HEK293 (cell line): ENCODE measurements around the gene BCR.

Experiments
- CTCF ChIA-PET: fragments of 350-600 bp; formaldehyde crosslinking; extraction: SDS; loops from one replicate; lab custom pipeline; 2021; ENCODE audit warnings: antibody characterized with exemption; lab: Yijun Ruan, JAX
- POLR2A ChIA-PET: fragments of 300-600 bp; formaldehyde crosslinking; extraction: SDS; loops from one replicate; lab custom pipeline; 2020; ENCODE audit warnings: antibody characterized with exemption, inconsistent platforms; lab: Yijun Ruan, JAX
- H3K27ac ChIP-seq: fragments of 200-500 bp; sonication (Bioruptor generic); 2 replicates; pipeline ENCODE4 v1.5.1; 2014; ENCODE audit warnings: low read depth, low read length, control low read depth, inconsistent platforms; ENCODE audit errors: extremely low read depth
- H3K36me3 ChIP-seq, 2 experiments: fragments of 200-500 bp in 1 of 2; sonication (Bioruptor generic) in 1 of 2; 1 replicate in 1 of 2; 2 replicates in 1 of 2; pipeline ENCODE4 v1.5.1; 2014 to 2017; ENCODE audit warnings: inconsistent platforms in 2 of 2, low read length in 2 of 2; ENCODE audit not compliant: control insufficient read depth in 2 of 2, insufficient read depth in 1 of 2
- H3K4me1 ChIP-seq: fragments of 200-500 bp; sonication (Bioruptor generic); 2 replicates; pipeline ENCODE4 v1.5.1; 2014; ENCODE audit warnings: mild to moderate bottlenecking, low read length, inconsistent platforms; ENCODE audit not compliant: control insufficient read depth, insufficient read depth
- H3K4me3 ChIP-seq: 2 replicates; pipeline ENCODE4 v1.5.1; 2011; ENCODE audit warnings: low read depth, mild to moderate bottlenecking, control low read depth, low read length, moderate library complexity
- H3K9me3 ChIP-seq: fragments of 200-500 bp; sonication (Bioruptor generic); 2 replicates; pipeline ENCODE4 v1.5.1; 2014; ENCODE audit warnings: low read depth, low read length, inconsistent platforms; ENCODE audit not compliant: control insufficient read depth, insufficient read depth
- RBAK ChIP-seq: fragments of 450-650 bp; formaldehyde crosslinking; IDR thresholded peaks from 2 replicates; pipeline ENCODE4 v1.5.1; 2016; ENCODE audit warnings: missing biosample characterization, missing genetic modification characterization
- ZFHX2 ChIP-seq: fragments of 450-650 bp; formaldehyde crosslinking; conservative IDR thresholded peaks from 2 replicates; pipeline ENCODE4 v1.5.1; 2016; ENCODE audit warnings: missing biosample characterization, missing genetic modification characterization
- ZNF157 ChIP-seq: fragments of 450-650 bp; formaldehyde crosslinking; IDR thresholded peaks from 2 replicates; pipeline ENCODE4 v1.5.1; 2016; ENCODE audit warnings: missing biosample characterization, missing genetic modification characterization
- ZNF292 ChIP-seq: fragments of 450-650 bp; formaldehyde crosslinking; IDR thresholded peaks from 2 replicates; pipeline ENCODE4 v1.5.1; 2016; ENCODE audit warnings: low read depth, missing biosample characterization, missing genetic modification characterization, borderline replicate concordance
- ZNF335 ChIP-seq: fragments of 450-650 bp; formaldehyde crosslinking; conservative IDR thresholded peaks from 2 replicates; pipeline ENCODE4 v1.5.1; 2016; ENCODE audit warnings: missing biosample characterization, missing genetic modification characterization
- ZNF416 ChIP-seq: fragments of 450-650 bp; formaldehyde crosslinking; IDR thresholded peaks from 2 replicates; pipeline ENCODE4 v1.5.1; 2016; ENCODE audit warnings: missing biosample characterization, missing genetic modification characterization
- ZNF473 ChIP-seq: fragments of 450-650 bp; formaldehyde crosslinking; IDR thresholded peaks from 2 replicates; pipeline ENCODE4 v1.5.1; 2017; ENCODE audit warnings: missing biosample characterization, missing genetic modification characterization
- ZNF555 ChIP-seq: fragments of 450-650 bp; formaldehyde crosslinking; conservative IDR thresholded peaks from 2 replicates; pipeline ENCODE4 v1.5.1; 2017; ENCODE audit warnings: missing biosample characterization, mild to moderate bottlenecking, missing genetic modification characterization, inconsistent platforms
- ZNF580 ChIP-seq: fragments of 450-650 bp; formaldehyde crosslinking; IDR thresholded peaks from 2 replicates; pipeline ENCODE4 v1.5.1; 2016; ENCODE audit warnings: missing biosample characterization, missing genetic modification characterization
- ZNF626 ChIP-seq: fragments of 450-650 bp; sonication (Bioruptor Pico); formaldehyde crosslinking; IDR thresholded peaks from 2 replicates; pipeline ENCODE4 v1.5.1; 2018; ENCODE audit warnings: missing biosample characterization, missing genetic modification characterization, inconsistent platforms
- ZNF654 ChIP-seq: fragments of 450-650 bp; formaldehyde crosslinking; IDR thresholded peaks from 2 replicates; pipeline ENCODE4 v1.5.1; 2016; ENCODE audit warnings: low read depth, missing biosample characterization, missing genetic modification characterization
- ZNF777 ChIP-seq: fragments of 450-650 bp; formaldehyde crosslinking; IDR thresholded peaks from 2 replicates; pipeline ENCODE4 v1.5.1; 2017; ENCODE audit warnings: missing biosample characterization, missing genetic modification characterization, borderline replicate concordance
- ZSCAN18 ChIP-seq: fragments of 450-650 bp; formaldehyde crosslinking; IDR thresholded peaks from 2 replicates; pipeline ENCODE4 v1.5.1; 2016; ENCODE audit warnings: missing biosample characterization, missing genetic modification characterization
- TF ChIP-seq, protein P1 (sequence below): fragments of 450-650 bp; formaldehyde crosslinking; IDR thresholded peaks from 2 replicates; pipeline ENCODE4; 2016; ENCODE audit warnings: missing biosample characterization, missing genetic modification characterization
- TF ChIP-seq, protein P2 (sequence below): fragments of 450-650 bp; formaldehyde crosslinking; IDR thresholded peaks from 2 replicates; pipeline ENCODE4 v1.5.1; 2016; ENCODE audit warnings: missing biosample characterization, missing genetic modification characterization

The BCR gene

DNA sequence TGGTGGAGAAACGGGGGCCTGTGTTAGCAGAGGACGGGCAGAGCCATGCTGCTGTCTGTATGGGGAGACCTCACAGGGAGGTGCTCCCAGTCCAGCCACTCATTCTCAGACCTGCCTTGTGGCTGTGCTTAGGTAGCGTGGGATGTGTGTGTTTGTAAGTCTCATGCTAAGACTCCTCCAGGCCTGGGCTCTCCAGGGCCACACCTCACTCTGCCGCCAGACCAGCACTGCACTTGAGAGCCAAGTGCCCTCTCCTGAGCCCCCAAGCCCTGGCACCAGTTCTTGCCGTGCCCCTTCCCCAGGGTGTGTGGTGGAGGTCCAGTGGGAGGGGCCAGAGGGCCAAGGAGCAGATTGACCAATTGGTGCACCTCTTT is 108.8 kb downstream of the BCR start:
- Histone ChIP-seq H3K27ac (no peak overlapping the region), H3K4me3 (no peak overlapping the region), H3K4me1 (no peaks in the 10 kb centered on the region), H3K9me3 (no peaks in the 10 kb centered on the region), H3K36me3 (peaks cover 10 to 97% of the 10 kb centered on the region in 2 experiments; a peak in 2 of 3 replicates)
- TF ChIP-seq, protein P1, sequence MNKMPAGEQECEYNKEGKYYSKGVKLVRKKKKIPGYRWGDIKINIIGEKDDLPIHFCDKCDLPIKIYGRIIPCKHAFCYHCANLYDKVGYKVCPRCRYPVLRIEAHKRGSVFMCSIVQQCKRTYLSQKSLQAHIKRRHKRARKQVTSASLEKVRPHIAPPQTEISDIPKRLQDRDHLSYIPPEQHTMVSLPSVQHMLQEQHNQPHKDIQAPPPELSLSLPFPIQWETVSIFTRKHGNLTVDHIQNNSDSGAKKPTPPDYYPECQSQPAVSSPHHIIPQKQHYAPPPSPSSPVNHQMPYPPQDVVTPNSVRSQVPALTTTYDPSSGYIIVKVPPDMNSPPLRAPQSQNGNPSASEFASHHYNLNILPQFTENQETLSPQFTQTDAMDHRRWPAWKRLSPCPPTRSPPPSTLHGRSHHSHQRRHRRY: no peak
- TF ChIP-seq ZNF777 (tag by site-specific recombination): no peak
- TF ChIP-seq ZNF335 (tag by site-specific recombination): no peak
- TF ChIP-seq ZSCAN18 (tag by site-specific recombination): no peak
- no peak for TF ChIP-seq ZNF555 (tag by site-specific recombination)
- no peak for TF ChIP-seq ZNF580
- no peak for TF ChIP-seq ZNF626
- no peak for TF ChIP-seq ZNF157
- TF ChIP-seq ZNF416: no peak
- no peak for TF ChIP-seq ZNF473
- POLR2A ChIA-PET: no interaction called here
- CTCF ChIA-PET: interaction anchor here (0.5 to 4.1 kb wide), 15 partner anchors 12 to 348 kb away, joined by 3 to 28 read pairs (median 6); no protein-coding TSS in a partner anchor

DNA sequence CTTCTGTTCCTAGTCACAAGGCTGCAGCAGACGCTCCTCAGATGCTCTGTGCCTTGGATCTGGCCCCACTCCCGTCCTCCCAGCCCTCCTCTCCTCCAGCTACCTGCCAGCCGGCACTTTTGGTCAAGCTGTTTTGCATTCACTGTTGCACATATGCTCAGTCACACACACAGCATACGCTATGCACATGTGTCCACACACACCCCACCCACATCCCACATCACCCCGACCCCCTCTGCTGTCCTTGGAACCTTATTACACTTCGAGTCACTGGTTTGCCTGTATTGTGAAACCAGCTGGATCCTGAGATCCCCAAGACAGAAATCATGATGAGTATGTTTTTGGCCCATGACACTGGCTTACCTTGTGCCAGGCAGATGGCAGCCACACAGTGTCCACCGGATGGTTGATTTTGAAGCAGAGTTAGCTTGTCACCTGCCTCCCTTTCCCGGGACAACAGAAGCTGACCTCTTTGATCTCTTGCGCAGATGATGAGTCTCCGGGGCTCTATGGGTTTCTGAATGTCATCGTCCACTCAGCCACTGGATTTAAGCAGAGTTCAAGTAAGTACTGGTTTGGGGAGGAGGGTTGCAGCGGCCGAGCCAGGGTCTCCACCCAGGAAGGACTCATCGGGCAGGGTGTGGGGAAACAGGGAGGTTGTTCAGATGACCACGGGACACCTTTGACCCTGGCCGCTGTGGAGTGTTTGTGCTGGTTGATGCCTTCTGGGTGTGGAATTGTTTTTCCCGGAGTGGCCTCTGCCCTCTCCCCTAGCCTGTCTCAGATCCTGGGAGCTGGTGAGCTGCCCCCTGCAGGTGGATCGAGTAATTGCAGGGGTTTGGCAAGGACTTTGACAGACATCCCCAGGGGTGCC is 109.8 kb downstream of the BCR start:
- H3K4me1 ChIP-seq: no peaks in the 10 kb centered on the region
- CTCF ChIA-PET: interaction anchor here (0.6 to 4.1 kb wide), 30 partner anchors 8 to 349 kb away, joined by 3 to 28 read pairs (median 4); partner anchors contain the start of gene BCR
- H3K27ac ChIP-seq: no peak overlapping the region
- H3K4me3 ChIP-seq: no peak overlapping the region
- peaks cover 15 to 97% of the 10 kb centered on the region in 2 experiments; a peak in 2 of 3 replicates for H3K36me3 ChIP-seq
- no peaks in the 10 kb centered on the region for H3K9me3 ChIP-seq
- POLR2A ChIA-PET: no interaction called here
- TF ChIP-seq, protein P2, sequence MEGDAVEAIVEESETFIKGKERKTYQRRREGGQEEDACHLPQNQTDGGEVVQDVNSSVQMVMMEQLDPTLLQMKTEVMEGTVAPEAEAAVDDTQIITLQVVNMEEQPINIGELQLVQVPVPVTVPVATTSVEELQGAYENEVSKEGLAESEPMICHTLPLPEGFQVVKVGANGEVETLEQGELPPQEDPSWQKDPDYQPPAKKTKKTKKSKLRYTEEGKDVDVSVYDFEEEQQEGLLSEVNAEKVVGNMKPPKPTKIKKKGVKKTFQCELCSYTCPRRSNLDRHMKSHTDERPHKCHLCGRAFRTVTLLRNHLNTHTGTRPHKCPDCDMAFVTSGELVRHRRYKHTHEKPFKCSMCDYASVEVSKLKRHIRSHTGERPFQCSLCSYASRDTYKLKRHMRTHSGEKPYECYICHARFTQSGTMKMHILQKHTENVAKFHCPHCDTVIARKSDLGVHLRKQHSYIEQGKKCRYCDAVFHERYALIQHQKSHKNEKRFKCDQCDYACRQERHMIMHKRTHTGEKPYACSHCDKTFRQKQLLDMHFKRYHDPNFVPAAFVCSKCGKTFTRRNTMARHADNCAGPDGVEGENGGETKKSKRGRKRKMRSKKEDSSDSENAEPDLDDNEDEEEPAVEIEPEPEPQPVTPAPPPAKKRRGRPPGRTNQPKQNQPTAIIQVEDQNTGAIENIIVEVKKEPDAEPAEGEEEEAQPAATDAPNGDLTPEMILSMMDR (tag by site-specific recombination): peak; percentile 59
- peak; percentile 4; the same call in 1 of the 2 replicates for TF ChIP-seq ZNF654
- TF ChIP-seq RBAK (tag by site-specific recombination): no peak

GRCh38 chr22:23291806-23292452 is 111.6 kb downstream of the BCR start:
- Histone ChIP-seq H3K4me1 (no peaks in the 10 kb centered on the region), H3K27ac (no peak overlapping the region), H3K4me3 (no peak overlapping the region), H3K36me3 (peaks cover 15 to 95% of the 10 kb centered on the region in 2 experiments; a peak in 2 of 3 replicates), H3K9me3 (no peaks in the 10 kb centered on the region)
- ChIA-PET POLR2A (no interaction called here), CTCF (interaction anchor here (0.6 to 4.1 kb wide), 5 partner anchors 10 to 123 kb away, joined by 3 to 28 read pairs (median 11); no protein-coding TSS in a partner anchor)
- TF ChIP-seq ZNF292 (tag by site-specific recombination) (no peak), ZFHX2 (tag by site-specific recombination) (0 out of 2 replicates have a peak, but pooled peaks have one; percentile 24)
